WTC11 (cell line): ENCODE results near the gene ITPR2. TPM values are rescaled to one million over a fixed set of nuclear protein-coding genes. Genes with fewer than 3 reads are reported as not detected.

Experiments
- ATAC-seq: fragments of 200-7000 bp; cut with Tn5 transposase; 2 replicates; pipeline ENCODE4 v1.10.0; 2021; ENCODE audit warnings: mild to moderate bottlenecking, moderate library complexity
- CTCF ChIA-PET: fragments of 300-600 bp; sonication (Branson Sonifier 250); formaldehyde crosslinking; loops from one replicate; lab custom pipeline; 2021; ENCODE audit warnings: antibody characterized with exemption; lab: Charles Lee
- POLR2A ChIA-PET: fragments of 350-600 bp; sonication (Branson Sonifier 250); formaldehyde crosslinking; loops from one replicate; lab custom pipeline; 2021; ENCODE audit warnings: antibody characterized with exemption; lab: Charles Lee
- DNase-seq: peaks from one replicate; pipeline ENCODE4 v3.0.0; 2021; ENCODE audit warnings: low spot score
- H3K27ac Mint-ChIP-seq: 2 replicates; pipeline ENCODE4 v1.8.0; 2021; ENCODE audit warnings: mixed read lengths
- H3K27me3 Mint-ChIP-seq: 2 replicates; pipeline ENCODE4 v1.8.0; 2021; ENCODE audit warnings: low read depth, mild to moderate bottlenecking, moderate library complexity, mixed read lengths
- H3K36me3 Mint-ChIP-seq: 2 replicates; pipeline ENCODE4 v1.8.0; 2021; ENCODE audit warnings: mixed read lengths
- H3K4me1 Mint-ChIP-seq: 2 replicates; pipeline ENCODE4 v1.8.0; 2022; ENCODE audit warnings: mixed read lengths
- H3K4me3 Mint-ChIP-seq: 2 replicates; pipeline ENCODE4 v1.8.0; 2021; ENCODE audit warnings: mild to moderate bottlenecking, moderate library complexity, mixed read lengths
- H3K9me3 Mint-ChIP-seq: 2 replicates; pipeline ENCODE4 v1.8.0; 2021; ENCODE audit warnings: mixed read lengths
- AFF4 ChIP-seq: sonication (generic); formaldehyde crosslinking; IDR thresholded peaks from 2 replicates; pipeline ENCODE4 v1.8.1; 2023; ENCODE audit warnings: mild to moderate bottlenecking, missing genetic modification reagents, borderline replicate concordance
- ATF2 ChIP-seq: sonication (generic); formaldehyde crosslinking; IDR thresholded peaks from 2 replicates; pipeline ENCODE4 v1.8.1; 2022; ENCODE audit warnings: low read depth, missing genetic modification reagents, borderline replicate concordance
- ATF6 ChIP-seq: sonication (generic); formaldehyde crosslinking; IDR thresholded peaks from 2 replicates; pipeline ENCODE4 v1.8.1; 2023; ENCODE audit warnings: mild to moderate bottlenecking, missing genetic modification reagents
- CBFB ChIP-seq: sonication (generic); formaldehyde crosslinking; IDR thresholded peaks from 2 replicates; pipeline ENCODE4 v1.8.1; 2022; ENCODE audit warnings: mild to moderate bottlenecking, low read depth, missing genetic modification reagents
- CREB1 ChIP-seq: sonication (generic); formaldehyde crosslinking; IDR thresholded peaks from 2 replicates; pipeline ENCODE4 v1.8.0; 2023; ENCODE audit warnings: mild to moderate bottlenecking, missing genetic modification reagents
- ESRRA ChIP-seq: sonication (generic); formaldehyde crosslinking; IDR thresholded peaks from 2 replicates; pipeline ENCODE4 v1.8.1; 2022; ENCODE audit warnings: mild to moderate bottlenecking, missing genetic modification reagents, borderline replicate concordance
- GABPB1 ChIP-seq: sonication (generic); formaldehyde crosslinking; IDR thresholded peaks from 2 replicates; pipeline ENCODE4 v1.8.1; 2023; ENCODE audit warnings: mild to moderate bottlenecking, missing genetic modification reagents
- GRHL2 ChIP-seq: fragments of 250-450 bp; sonication (Bioruptor Pico); IDR thresholded peaks from 2 replicates; pipeline ENCODE4 v1.8.0; 2022; ENCODE audit warnings: mild to moderate bottlenecking, moderate library complexity; ENCODE audit not compliant: insufficient replicate concordance, severe bottlenecking
- GTF2I ChIP-seq: fragments of 250-450 bp; sonication (Bioruptor Pico); conservative IDR thresholded peaks from 2 replicates; pipeline ENCODE4 v1.4.0; 2021; ENCODE audit warnings: mild to moderate bottlenecking
- IRF2 ChIP-seq: sonication (generic); formaldehyde crosslinking; IDR thresholded peaks from 2 replicates; pipeline ENCODE4 v1.8.0; 2022; ENCODE audit warnings: low read depth, missing genetic modification reagents, borderline replicate concordance
- KAT7 ChIP-seq: sonication (generic); formaldehyde crosslinking; IDR thresholded peaks from 2 replicates; pipeline ENCODE4 v1.8.1; 2023; ENCODE audit warnings: missing genetic modification reagents, mild to moderate bottlenecking, borderline replicate concordance
- RELA ChIP-seq: sonication (generic); formaldehyde crosslinking; IDR thresholded peaks from 2 replicates; pipeline ENCODE4 v1.8.1; 2022; ENCODE audit warnings: missing genetic modification reagents, mild to moderate bottlenecking, borderline replicate concordance
- SOX15 ChIP-seq: fragments of 250-450 bp; sonication (Bioruptor Pico); IDR thresholded peaks from 2 replicates; pipeline ENCODE4 v1.9.0; 2021; ENCODE audit warnings: mild to moderate bottlenecking
- TEAD1 ChIP-seq: sonication (generic); formaldehyde crosslinking; IDR thresholded peaks from 2 replicates; pipeline ENCODE4 v1.8.0; 2022; ENCODE audit warnings: mild to moderate bottlenecking, missing genetic modification reagents
- ZNF232 ChIP-seq: sonication (generic); formaldehyde crosslinking; IDR thresholded peaks from 2 replicates; pipeline ENCODE4 v1.8.0; 2022; ENCODE audit warnings: mild to moderate bottlenecking, missing genetic modification reagents
- ZNF263 ChIP-seq: sonication (generic); formaldehyde crosslinking; IDR thresholded peaks from 2 replicates; pipeline ENCODE4 v1.8.1; 2022; ENCODE audit warnings: low read depth, mild to moderate bottlenecking, moderate library complexity, missing genetic modification reagents
- ZNF532 ChIP-seq: fragments of 250-450 bp; sonication (Bioruptor Pico); IDR thresholded peaks from 2 replicates; pipeline ENCODE4 v1.9.0; 2021; ENCODE audit warnings: mild to moderate bottlenecking, borderline replicate concordance
- ZSCAN18 ChIP-seq: fragments of 250-450 bp; sonication (Bioruptor Pico); IDR thresholded peaks from 2 replicates; pipeline ENCODE4 v2.1.2; 2022; ENCODE audit warnings: mild to moderate bottlenecking, moderate library complexity
- total RNA-seq: library from RNA; stranded (reverse); gene quantifications from 3 replicates; pipeline ENCODE4 v1.2.3, GENCODE V29; 2021

Gene ITPR2
- total RNA-seq, 1 experiment from 2014 or later, result 50.7 TPM

GRCh38 chr12:26345471-26346003, 487.5 kb downstream of the ITPR2 start:
- no peak for ATAC-seq
- Mint-ChIP-seq H3K4me3 (no peak overlapping the region), H3K27me3 (no peaks in the 10 kb centered on the region), H3K9me3 (no peaks in the 10 kb centered on the region), H3K27ac (no peak overlapping the region), H3K36me3 (no peaks in the 10 kb centered on the region), H3K4me1 (peaks cover 13% of the 10 kb centered on the region)
- TF ChIP-seq RELA (CRISPR knock-in tag), result no peak
- no peak for TF ChIP-seq SOX15 (CRISPR knock-in tag)
- no peak for DNase-seq
- CTCF ChIA-PET, result no interaction called here
- POLR2A ChIA-PET, result no interaction called here

- H3K36me3 Mint-ChIP-seq, result no peaks in the 10 kb centered on the region; the same call in 1 of the 2 replicates
- no peaks in the 10 kb centered on the region for H3K27me3 Mint-ChIP-seq
- DNase-seq (no peak), ATAC-seq (0 out of 2 replicates have a peak, but pooled peaks have one; percentile 16)
- ChIA-PET CTCF (no interaction called here), POLR2A (no interaction called here)
- 0 out of 2 replicates have a peak overlapping the region, but pooled peaks have one; percentile 47 for H3K27ac Mint-ChIP-seq
- no peak overlapping the region for H3K4me3 Mint-ChIP-seq
- no peak for TF ChIP-seq ATF6 (CRISPR knock-in tag)
- TF ChIP-seq CBFB (CRISPR knock-in tag), result no peak
- no peak for TF ChIP-seq KAT7
- no peak for TF ChIP-seq ATF2 (CRISPR knock-in tag)
- no peak for TF ChIP-seq GRHL2
- no peak for TF ChIP-seq ZNF532 (CRISPR knock-in tag)
- peaks cover 13% of the 10 kb centered on the region for H3K4me1 Mint-ChIP-seq
- H3K9me3 Mint-ChIP-seq, result no peaks in the 10 kb centered on the region
Measured at GRCh38 chr12:26341491-26341890, 491.5 kb downstream of the ITPR2 start.

GRCh38 chr12:26340649-26341048, 492.3 kb downstream of the ITPR2 start:
- ChIA-PET CTCF (no interaction called here), POLR2A (no interaction called here)
- no peaks in the 10 kb centered on the region for H3K9me3 Mint-ChIP-seq
- no peak overlapping the region for H3K4me3 Mint-ChIP-seq
- no peaks in the 10 kb centered on the region; the same call in 1 of the 2 replicates for H3K36me3 Mint-ChIP-seq
- H3K4me1 Mint-ChIP-seq, result peaks cover 13% of the 10 kb centered on the region
- no peaks in the 10 kb centered on the region for H3K27me3 Mint-ChIP-seq
- no peak overlapping the region for H3K27ac Mint-ChIP-seq
- ATAC-seq, result no peak; the same call in 1 of the 2 replicates
- DNase-seq, result no peak
- no peak for TF ChIP-seq GABPB1 (CRISPR knock-in tag)
- TF ChIP-seq CBFB (CRISPR knock-in tag), result no peak
- TF ChIP-seq IRF2, result no peak
- no peak for TF ChIP-seq CREB1 (CRISPR knock-in tag)
- no peak for TF ChIP-seq ESRRA (CRISPR knock-in tag)
- no peak for TF ChIP-seq ZNF232 (CRISPR knock-in tag)
- TF ChIP-seq SOX15 (CRISPR knock-in tag), result no peak
- no peak for TF ChIP-seq ZSCAN18 (CRISPR knock-in tag)
- no peak for TF ChIP-seq GTF2I
- no peak for TF ChIP-seq AFF4 (CRISPR knock-in tag)
- TF ChIP-seq ZNF263, result no peak
- no peak for TF ChIP-seq TEAD1 (CRISPR knock-in tag)
